Measurements from ENCODE around the gene RAB15. TPM values are rescaled to one million over a fixed set of nuclear protein-coding genes. Genes with fewer than 3 reads are reported as not detected.

The RAB15 gene
- total RNA-seq, 1 donor from 2014 or later, result 18.2 TPM

GRCh38 chr14:64958201-64958600, 13.9 kb downstream of the RAB15 start:
- no peaks in the 10 kb centered on the region for H3K27me3 ChIP-seq (ENCODE audit: control insufficient read depth, insufficient read depth, low read length)
- H3K4me3 ChIP-seq (ENCODE audit: low read depth, low read length), result no peak overlapping the region
- no peak for TF ChIP-seq CTCF (IDR thresholded peaks at IDR 0.05; ENCODE audit: insufficient read depth, low read length, poor library complexity, severe bottlenecking)
- no peaks in the 10 kb centered on the region for H3K36me3 ChIP-seq (ENCODE audit: control insufficient read depth, insufficient read depth, low read length)
- no peak for DNase-seq (ENCODE audit: low read depth)

GRCh38 chr14:64956697-64957406, 15.3 kb downstream of the RAB15 start:
- DNase-seq (ENCODE audit: low read depth), result no peak
- H3K27me3 ChIP-seq (ENCODE audit: control insufficient read depth, insufficient read depth, low read length), result no peaks in the 10 kb centered on the region
- TF ChIP-seq CTCF (IDR thresholded peaks at IDR 0.05; ENCODE audit: insufficient read depth, low read length, poor library complexity, severe bottlenecking), result no peak
- H3K4me3 ChIP-seq (ENCODE audit: low read depth, low read length), result no peak overlapping the region
- H3K36me3 ChIP-seq (ENCODE audit: control insufficient read depth, insufficient read depth, low read length), result no peaks in the 10 kb centered on the region

GRCh38 chr14:64955297-64955696, 16.8 kb downstream of the RAB15 start:
- no peaks in the 10 kb centered on the region for H3K27me3 ChIP-seq (ENCODE audit: control insufficient read depth, insufficient read depth, low read length)
- no peak for TF ChIP-seq CTCF (IDR thresholded peaks at IDR 0.05; ENCODE audit: insufficient read depth, low read length, poor library complexity, severe bottlenecking)
- H3K4me3 ChIP-seq (ENCODE audit: low read depth, low read length), result no peak overlapping the region
- no peaks in the 10 kb centered on the region for H3K36me3 ChIP-seq (ENCODE audit: control insufficient read depth, insufficient read depth, low read length)
- DNase-seq (ENCODE audit: low read depth), result no peak

GRCh38 chr14:64954491-64955240, 17.5 kb downstream of the RAB15 start:
- no peak for TF ChIP-seq CTCF (IDR thresholded peaks at IDR 0.05; ENCODE audit: insufficient read depth, low read length, poor library complexity, severe bottlenecking)
- Histone ChIP-seq H3K4me3 (ENCODE audit: low read depth, low read length) (no peak overlapping the region), H3K36me3 (ENCODE audit: control insufficient read depth, insufficient read depth, low read length) (no peaks in the 10 kb centered on the region)

GRCh38 chr14:64953661-64954060, 18.5 kb downstream of the RAB15 start:
- Histone ChIP-seq H3K27me3 (ENCODE audit: control insufficient read depth, insufficient read depth, low read length) (no peaks in the 10 kb centered on the region), H3K36me3 (ENCODE audit: control insufficient read depth, insufficient read depth, low read length) (no peaks in the 10 kb centered on the region), H3K4me3 (ENCODE audit: low read depth, low read length) (no peak overlapping the region)
- TF ChIP-seq CTCF (IDR thresholded peaks at IDR 0.05; ENCODE audit: insufficient read depth, low read length, poor library complexity, severe bottlenecking), result no peak
- DNase-seq (ENCODE audit: low read depth), result no peak

More at GRCh38 chr14:64954491-64955240, 17.5 kb downstream of the RAB15 start:
- no peak for DNase-seq (ENCODE audit: low read depth)
- no peaks in the 10 kb centered on the region for H3K27me3 ChIP-seq (ENCODE audit: control insufficient read depth, insufficient read depth, low read length)

Measured in kidney epithelial cell (primary cell).